GM18507 (cell line): ENCODE data around the gene QPCT.

Source experiments
- DNase-seq: peaks from one replicate; pipeline ENCODE4 v3.0.0; 2011; ENCODE audit warnings: low read depth; ENCODE audit not compliant: insufficient read length; ENCODE audit errors: extremely low spot score
- FAIRE-seq: peaks from 2 replicates; lab custom pipeline; 2011; peaks lifted over from hg19 to GRCh38; lab: Jason Lieb, UNC

QPCT gene

GRCh38 chr2:37323781-37324535 lies 20.5 kb upstream of the QPCT start:
- DNase-seq: no peak
- FAIRE-seq: no peak

- DNase-seq: no peak
These were observed 20.0 kb upstream of the QPCT start for GRCh38 chr2:37324536-37324785.

GRCh38 chr2:37324786-37325624 lies 19.4 kb upstream of the QPCT start, which contains the start of gene PRKD3:
Gene PRKD3 (minus strand): TSS chr2:37324833. CDS start chr2:37316524, 8,309 bp downstream.
- FAIRE-seq: no peak
- no peak for DNase-seq

More at GRCh38 chr2:37324536-37324785, 20.0 kb upstream of the QPCT start:
- no peak for FAIRE-seq

DNA sequence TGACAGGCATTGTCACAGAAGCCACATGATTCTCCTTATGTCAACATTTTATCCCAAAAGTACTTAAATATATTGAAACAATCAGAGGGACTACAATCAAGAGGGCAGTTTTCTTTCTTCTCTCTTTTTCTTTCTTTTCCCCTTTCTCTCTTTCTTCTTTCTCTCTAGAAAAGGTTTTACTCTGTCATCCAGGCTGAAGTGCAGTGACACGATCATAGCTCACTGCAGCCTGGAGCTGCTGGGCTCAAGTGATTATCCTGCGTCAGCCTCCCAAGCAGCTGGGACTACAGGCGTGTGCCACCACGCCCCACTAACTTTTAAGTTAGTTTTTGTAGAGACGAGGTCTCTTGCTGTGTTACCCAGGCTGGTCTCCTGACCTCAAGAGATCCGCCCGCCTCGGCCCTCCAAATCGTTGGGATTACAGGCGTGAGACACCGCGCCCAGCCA lies 18.8 kb upstream of the QPCT start:
- no peak for FAIRE-seq
- no peak for DNase-seq

DNA sequence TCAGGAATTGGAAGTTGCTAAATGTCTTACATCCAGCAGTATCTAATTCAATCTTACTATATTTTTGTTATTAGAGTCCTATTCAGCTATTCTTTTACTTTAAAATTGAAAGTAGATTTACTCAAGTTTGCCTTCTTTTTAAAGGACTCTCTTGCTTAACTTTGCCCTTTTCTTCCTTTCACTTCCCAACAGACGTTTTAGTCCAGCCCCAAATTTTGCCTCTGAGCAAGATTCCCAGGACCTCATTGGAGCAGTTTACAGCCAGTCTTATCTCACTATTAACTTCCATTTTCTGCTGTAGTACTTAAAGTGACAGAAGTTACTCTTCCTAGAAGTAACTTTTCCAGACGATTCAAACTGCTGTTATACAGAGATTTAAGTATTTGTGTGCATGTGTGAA lies 18.1 kb upstream of the QPCT start:
- FAIRE-seq: no peak
- DNase-seq: no peak

GRCh38 chr2:37326866-37327634 lies 17.4 kb upstream of the QPCT start:
- FAIRE-seq: no peak

DNA sequence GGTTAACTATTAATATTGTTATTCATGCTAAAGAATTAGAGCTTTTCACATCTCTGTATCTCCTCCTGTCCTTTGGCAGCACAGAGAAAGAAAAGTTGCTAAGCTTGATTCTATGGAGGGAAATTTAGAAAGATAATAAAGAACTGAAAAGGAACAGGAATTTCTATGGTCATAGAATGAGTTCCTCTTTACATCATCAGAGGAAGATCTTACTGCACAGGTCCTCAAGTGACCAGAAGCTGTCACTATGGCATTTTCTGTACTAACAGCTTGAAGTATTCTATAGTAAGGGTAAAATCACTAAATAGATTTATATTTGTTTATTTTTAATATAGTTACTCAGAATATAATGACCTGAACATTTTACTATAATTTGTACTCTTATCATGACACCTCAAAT lies 13.7 kb upstream of the QPCT start:
- FAIRE-seq: no peak
- no peak for DNase-seq

More at GRCh38 chr2:37326866-37327634, 17.4 kb upstream of the QPCT start:
- no peak for DNase-seq

- no peak for DNase-seq
- FAIRE-seq: no peak
These were observed 11.9 kb upstream of the QPCT start for GRCh38 chr2:37332560-37332959.

GRCh38 chr2:37333256-37333655 lies 11.2 kb upstream of the QPCT start:
- DNase-seq (no peak), FAIRE-seq (peak; percentile 61)

GRCh38 chr2:37335604-37336003 lies 8.8 kb upstream of the QPCT start:
- FAIRE-seq (no peak), DNase-seq (no peak)

DNA sequence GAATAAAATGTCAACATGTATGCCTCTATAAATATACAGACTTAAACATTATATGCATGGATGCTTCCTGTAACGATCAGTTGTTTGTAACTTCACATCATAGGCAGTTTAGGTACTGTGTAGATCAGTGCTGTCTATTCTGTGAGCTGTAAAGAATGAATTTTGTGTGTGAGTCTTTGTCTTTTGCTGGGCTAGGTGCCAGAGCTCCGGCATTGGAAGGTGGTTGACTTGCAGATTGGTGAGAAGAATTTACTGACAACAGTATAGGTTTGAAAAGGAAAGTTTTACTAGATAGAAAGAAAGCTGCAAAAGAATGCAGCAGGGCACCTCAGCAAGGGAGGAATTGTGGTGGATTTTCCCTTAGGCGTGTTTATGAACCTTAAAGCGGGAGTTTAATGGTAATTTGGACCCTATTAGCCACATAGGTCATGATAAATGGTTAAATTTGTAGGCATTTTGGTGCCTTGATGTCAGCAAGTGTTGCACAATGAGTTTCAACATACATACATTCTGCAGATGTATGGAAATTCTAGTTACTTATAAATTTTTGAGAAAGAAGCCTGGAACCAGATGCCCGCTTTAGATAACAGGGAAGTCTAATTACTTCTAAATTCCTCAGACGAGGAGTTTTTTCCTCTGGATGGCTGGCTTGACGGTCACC lies 6.7 kb upstream of the QPCT start:
- FAIRE-seq (no peak), DNase-seq (no peak)

GRCh38 chr2:37338933-37339332 lies 5.5 kb upstream of the QPCT start:
- DNase-seq (no peak), FAIRE-seq (no peak)

- no peak for FAIRE-seq
- DNase-seq: no peak
These were observed 3.8 kb upstream of the QPCT start for GRCh38 chr2:37340637-37341036.

DNA sequence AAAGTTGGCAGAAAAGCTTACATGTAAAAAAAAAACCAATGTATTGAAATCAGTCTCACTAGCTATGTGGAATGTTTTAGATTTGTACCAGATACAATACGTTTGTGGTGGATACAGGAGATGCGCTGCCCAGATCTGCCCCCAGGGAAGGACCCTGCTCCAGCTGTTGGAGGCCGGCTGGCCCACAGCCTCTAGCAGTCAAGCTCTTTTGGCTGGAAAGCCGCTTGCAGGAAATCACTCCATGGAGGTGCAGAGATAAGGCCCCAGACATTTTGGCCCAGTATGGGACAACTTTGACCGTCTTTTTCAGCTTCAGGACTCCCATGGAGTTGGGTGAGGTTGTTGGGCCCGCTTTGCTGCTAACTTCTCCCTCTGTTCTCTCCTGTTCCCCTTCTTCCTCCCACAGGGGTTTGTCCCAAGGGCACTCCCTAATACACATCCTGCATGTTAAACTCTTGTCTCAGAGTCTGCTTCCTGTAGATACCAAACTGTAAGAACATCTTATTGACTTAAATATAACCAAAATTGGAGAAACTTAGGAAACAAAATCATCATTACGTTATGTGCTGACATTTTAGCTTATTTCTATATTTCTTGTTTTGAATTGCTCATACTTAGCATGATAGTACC lies 1.7 kb upstream of the QPCT start:
- no peak for FAIRE-seq
- DNase-seq: no peak

DNA sequence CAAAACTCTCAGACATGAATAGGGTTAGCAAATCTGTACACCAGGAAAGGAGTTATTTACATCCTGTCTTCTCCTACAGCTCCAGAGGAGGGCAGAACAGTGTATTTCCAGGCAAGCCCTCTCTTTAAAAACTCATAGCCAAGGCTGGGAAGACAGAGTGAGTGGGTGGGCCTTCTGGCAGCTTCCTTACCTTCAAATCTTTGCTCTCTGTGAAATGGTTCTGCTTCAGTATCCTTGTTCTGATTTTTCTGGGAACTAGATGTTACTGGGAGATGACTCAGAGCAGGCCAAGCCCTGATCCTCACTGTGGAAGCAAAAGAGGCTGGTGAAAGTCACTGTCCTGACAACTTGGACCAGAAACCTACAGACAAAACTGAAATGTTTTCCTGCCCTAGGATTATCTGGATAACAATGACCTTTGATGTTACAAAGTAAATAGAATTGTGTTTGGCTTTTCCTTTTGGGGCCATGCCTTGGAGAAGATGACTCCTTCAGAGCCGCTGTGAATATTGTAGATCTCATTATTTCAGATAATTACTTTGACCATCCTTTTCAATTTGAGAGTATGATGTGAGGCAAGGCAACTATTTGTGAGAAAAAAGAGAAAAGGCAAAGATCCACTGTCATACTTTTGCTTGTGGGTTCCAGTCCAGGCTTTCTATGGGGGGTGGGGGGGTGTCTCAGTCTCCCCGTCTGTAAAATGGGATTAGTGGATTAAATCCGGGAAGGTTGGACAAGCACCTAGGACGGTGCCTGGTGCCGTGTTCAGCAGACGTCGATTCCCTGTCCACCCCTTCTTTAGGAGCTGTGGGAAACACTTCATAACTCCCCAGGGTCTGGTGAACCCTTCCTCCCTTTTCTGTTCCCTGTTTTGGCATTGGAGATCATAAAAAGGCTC lies 644 bp upstream of the QPCT start:
- DNase-seq (no peak), FAIRE-seq (peak; percentile 15)

- no peak for FAIRE-seq
These were observed 3.7 kb downstream of the QPCT start for GRCh38 chr2:37348155-37348554.

DNA sequence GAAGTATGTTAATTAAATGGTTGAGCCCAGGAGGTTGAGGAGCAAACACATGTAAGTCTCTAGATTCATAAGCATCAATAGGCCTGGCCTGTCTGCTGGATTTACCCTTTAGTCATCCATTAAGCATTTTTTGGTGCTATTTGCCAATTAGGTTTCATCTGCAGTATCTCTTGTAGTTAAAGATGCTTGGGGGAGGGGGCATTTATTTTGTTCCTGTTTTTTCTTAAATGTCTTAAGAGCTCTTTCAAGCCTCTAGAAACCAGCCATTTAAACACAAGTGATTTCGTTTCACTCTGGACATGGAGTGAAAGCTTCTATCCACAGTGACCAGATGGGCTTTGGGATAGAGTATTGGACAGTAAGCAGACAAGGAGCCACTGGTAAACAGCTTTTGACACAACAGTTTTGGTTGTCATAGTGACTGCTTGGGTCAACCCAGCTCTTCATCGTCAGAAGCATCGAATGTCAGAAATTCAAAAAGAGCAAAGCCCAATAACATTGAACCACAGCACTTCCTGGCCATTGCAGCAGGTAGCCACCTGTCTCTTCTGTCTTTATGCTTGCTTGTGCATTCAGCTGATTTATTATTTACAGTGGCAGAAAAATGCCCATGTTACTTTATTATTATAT lies 4.9 kb downstream of the QPCT start:
- DNase-seq (no peak), FAIRE-seq (peak; percentile 31)

More at GRCh38 chr2:37348155-37348554, 3.7 kb downstream of the QPCT start:
- DNase-seq: no peak

- DNase-seq: no peak
These were observed 5.6 kb downstream of the QPCT start for GRCh38 chr2:37350034-37350433.

More at GRCh38 chr2:37350034-37350433, 5.6 kb downstream of the QPCT start:
- peak; percentile 82 for FAIRE-seq
